ENCODE data around the gene UNC5B.

- TF ChIP-seq, protein P1, sequence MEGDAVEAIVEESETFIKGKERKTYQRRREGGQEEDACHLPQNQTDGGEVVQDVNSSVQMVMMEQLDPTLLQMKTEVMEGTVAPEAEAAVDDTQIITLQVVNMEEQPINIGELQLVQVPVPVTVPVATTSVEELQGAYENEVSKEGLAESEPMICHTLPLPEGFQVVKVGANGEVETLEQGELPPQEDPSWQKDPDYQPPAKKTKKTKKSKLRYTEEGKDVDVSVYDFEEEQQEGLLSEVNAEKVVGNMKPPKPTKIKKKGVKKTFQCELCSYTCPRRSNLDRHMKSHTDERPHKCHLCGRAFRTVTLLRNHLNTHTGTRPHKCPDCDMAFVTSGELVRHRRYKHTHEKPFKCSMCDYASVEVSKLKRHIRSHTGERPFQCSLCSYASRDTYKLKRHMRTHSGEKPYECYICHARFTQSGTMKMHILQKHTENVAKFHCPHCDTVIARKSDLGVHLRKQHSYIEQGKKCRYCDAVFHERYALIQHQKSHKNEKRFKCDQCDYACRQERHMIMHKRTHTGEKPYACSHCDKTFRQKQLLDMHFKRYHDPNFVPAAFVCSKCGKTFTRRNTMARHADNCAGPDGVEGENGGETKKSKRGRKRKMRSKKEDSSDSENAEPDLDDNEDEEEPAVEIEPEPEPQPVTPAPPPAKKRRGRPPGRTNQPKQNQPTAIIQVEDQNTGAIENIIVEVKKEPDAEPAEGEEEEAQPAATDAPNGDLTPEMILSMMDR (conservative IDR thresholded peaks at IDR 0.05 in 1 of 2, IDR thresholded peaks at IDR 0.05 in 1 of 2; ENCODE audit: low read depth in 1 of 2, low read length in 2 of 2) = no peak
- no peak for TF ChIP-seq EZH2 (IDR thresholded peaks at IDR 0.05; ENCODE audit: low read length, missing control alignments)
Observed at GRCh38 chr10:71216751-71217265, 4.4 kb downstream of the UNC5B start.

Measured in fibroblast of lung (primary cell).